Activated T-helper 9 cell treated with anti-CD3 and anti-CD28 coated beads, Interleukin-2, amount 50 U/mL, for 16 hours (primary cell): ENCODE data around the gene PEX16.

Source experiments
- DNase-seq: peaks from one replicate; pipeline ENCODE4 v3.0.0-alpha.2; 2020; ENCODE audit warnings: low read depth

Gene PEX16

DNA sequence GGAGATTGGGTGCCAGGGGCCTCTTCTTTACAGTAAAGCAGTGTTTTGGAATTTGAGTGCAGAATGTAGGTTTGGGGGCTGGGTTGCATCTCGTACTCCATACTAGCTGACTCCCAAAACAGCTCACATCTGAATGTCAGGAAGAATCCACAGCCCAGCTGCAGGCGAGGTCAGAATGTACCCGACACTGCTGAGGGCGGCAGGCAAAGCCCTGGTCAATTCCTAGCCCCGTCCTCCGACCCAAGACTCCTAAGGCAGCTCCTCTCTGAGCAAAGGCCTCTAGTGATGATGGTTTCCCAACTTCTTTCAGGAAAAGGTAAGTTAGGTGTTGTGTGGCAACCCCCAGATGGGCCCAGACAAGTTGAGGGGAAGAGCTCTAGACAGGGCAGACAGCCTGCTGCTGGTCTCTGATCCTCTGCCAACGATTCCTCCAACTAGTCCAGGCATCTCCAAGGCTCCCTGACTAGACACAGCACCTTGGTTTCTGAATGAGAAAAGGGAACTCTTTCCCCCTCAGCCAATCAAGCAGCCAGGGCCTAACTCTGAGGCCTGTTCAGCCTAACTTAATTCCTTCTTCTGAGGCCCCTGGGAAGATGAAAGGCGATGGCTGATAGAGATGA, 13.4 kb upstream of the PEX16 start:
- no peak for DNase-seq

DNA sequence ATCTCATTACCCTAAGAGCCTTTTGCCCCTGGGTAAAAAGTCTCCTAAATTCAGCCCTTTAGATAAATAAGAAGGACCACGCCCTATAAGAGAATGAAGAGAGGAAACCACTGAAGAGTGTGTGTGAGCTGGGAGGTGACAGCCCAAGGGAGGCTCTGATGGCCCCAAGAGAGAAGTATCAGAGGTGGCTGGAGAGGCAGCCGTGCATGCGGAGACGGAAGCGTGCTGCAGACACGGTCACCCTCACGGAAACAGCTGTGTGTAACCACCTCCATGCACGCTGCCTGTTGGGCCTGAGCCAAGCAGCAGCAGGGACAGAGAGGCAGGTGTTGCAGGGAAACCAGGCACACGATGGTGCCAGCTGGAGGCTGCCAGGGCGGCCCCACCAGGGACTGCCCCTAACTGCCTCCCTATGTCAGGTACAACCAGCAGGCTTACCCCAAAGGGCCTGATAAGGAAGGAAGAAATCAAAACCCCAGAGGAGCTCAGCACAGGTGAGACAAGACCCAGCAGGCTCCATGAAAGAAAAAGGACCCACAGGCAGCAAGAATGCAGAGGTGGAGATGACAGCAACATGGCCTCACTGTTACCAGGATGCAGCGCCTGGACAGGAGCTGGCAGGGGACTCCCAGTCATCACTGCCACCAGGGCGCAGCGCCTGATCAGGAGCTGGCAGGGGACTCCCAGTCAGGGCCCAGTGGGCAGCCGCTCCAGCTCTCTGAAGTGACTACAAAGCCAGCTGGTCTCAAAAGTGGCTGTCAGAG, 12.5 kb upstream of the PEX16 start:
- DNase-seq = no peak

DNA sequence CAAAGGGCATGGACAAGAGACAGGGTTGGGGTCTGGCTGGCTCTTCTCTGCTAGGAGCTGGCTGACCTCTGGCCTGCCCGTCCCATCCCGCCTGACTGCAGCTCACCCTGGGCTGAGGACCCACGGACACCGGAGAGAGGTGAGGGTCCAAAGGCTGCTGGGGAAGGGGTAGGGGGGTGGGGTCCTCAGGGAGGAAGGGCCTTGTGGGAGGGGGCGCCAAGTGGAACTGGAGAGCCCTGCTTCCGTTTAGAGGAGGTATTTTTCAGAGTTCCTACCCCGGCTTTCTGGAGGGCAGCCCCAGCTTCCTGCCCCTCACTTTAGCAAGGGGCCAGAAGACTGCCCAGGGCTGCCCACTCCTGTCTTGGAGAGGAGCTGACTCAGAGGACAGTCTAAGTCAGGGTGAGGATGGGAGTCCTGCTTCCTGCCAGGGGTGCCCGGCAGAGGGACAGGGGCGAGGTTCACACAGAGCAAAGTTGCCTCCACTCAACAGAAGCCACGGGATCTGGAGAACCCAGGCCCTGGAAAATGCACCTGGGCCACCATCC, 11.9 kb upstream of the PEX16 start:
- no peak for DNase-seq

DNA sequence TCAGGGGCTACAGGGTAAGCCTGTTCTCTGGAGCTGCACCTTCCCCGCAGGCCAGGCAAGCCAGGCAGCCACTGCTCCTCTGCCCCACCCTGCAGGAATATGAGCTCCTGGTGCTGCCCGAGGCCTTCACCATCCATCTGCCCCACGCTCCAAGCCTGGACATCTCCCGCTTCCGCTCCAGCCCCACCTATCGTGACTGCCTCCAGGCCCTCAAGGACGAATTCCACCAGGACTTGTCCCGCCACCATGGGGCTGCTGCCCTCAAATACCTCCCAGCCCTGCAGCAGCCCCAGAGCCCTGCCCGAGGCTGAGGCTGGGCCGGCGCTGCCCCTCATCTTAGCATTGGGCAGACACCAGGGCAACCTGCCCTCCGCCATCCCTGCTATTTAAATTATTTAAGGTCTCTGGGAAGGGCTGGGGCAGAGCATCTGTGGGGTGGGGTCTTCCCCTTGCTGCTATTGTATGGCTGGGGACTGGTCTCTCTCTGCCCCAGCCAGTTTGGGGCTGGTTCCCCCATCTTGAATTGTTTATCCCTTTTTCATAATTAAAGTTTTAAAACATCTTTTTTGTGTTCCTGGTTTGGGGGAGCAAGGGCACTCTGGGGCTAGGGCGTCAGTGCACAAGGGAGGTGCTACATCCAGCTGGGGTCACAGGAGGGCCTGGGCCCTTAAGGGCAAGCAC, 11.0 kb upstream of the PEX16 start:
- no peak for DNase-seq

DNA sequence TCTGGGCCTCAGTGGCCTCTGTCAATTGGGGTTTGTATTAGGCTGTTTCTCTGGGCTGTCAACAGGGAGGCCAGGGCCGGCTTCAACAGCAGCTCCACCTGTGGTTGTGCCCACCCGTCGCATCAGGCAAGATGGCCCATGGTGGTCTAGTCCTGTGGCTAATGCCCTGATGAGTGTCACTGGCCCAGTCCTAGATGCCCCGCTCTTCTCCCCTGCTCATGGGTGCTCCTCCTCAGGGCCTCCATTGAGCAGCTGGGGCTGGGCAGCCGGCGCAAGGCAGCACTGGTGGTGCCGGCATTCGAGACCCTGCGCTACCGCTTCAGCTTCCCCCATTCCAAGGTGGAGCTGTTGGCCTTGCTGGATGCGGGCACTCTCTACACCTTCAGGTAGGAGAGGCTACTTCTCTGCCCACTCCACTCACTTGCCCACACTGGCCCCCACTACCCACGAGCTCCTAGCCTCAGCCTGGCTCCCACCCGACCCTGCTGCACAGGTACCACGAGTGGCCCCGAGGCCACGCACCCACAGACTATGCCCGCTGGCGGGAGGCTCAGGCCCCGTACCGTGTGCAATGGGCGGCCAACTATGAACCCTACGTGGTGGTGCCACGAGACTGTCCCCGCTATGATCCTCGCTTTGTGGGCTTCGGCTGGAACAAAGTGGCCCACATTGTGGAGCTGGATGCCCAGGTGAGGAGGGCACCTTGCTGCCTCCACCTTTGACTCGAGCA, 10.2 kb upstream of the PEX16 start:
- no peak for DNase-seq

DNA sequence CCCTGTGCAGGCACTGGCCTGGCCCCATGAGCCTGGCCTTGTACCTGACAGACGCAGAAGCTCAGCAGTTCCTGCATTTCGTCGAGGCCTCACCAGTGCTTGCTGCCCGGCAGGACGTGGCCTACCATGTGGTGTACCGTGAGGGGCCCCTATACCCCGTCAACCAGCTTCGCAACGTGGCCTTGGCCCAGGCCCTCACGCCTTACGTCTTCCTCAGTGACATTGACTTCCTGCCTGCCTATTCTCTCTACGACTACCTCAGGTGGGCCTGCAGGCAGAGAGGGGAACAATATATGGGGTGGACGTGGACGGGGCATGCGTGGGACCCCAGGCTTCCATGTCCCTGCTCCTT, 9.6 kb upstream of the PEX16 start:
- DNase-seq = no peak

DNA sequence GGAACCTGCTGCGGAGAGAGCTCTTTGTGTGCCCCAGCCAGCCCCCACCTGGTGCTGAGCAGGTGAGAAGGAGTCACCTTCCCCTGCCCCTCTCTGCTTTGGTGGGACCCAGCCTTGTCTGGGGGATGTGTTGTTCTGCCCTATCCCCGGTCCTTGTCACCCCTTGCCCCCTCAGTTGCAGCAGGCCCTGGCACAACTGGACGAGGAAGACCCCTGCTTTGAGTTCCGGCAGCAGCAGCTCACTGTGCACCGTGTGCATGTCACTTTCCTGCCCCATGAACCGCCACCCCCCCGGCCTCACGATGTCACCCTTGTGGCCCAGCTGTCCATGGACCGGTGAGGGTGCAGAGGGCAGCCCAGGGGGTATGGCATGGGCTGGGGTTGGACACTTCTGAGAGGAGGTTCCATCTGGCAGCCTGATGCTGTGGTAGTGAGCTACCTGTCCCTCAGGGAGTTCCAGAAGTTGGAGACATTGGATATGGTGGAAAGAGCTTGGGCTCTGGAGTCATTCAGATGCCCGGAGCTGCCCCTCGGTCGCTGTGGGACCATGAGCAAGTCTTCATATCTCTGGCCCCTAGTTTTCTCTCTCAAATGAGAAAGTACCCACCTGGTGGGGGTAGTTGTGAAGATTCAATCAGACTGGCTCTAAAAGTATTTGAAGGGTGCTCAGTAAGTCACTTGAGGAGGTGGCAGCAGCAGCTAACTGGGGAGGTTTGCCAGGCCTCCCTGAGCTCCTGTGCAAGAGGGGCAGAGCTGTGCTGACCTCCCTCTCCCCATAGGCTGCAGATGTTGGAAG, 9.1 kb upstream of the PEX16 start:
- DNase-seq = no peak

DNA sequence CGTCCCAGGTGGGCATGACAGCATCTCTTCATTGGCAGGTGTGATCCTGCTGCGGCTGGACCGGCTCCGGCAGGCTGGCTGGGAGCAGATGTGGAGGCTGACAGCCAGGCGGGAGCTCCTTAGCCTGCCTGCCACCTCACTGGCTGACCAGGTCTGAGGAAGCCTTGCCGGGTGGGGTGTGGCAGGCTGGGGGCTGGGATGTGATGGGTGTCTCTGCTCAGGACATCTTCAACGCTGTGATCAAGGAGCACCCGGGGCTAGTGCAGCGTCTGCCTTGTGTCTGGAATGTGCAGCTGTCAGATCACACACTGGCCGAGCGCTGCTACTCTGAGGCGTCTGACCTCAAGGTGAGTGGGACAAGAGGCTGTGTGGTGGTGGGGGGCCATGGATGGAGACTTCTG, 8.3 kb upstream of the PEX16 start:
- no peak for DNase-seq

DNA sequence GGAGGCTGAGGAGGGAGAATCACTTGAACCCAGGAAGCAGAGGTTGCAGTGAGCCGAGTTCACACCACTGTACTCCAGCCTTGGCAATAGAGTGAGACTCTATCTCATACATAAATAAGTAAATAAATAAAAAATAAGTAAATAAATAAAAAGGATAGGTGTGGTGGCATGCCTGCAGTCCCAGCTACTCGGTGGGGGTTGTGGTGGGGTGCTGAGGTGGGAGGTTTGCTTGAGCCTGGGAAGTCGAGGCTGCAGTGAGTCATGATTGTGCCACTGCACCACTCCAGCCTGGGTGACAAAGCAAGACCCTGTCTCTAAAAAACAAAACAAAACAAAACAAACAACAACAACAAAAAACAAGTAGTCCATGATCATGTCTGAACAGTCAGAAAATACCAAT, 7.9 kb upstream of the PEX16 start:
- DNase-seq = no peak

DNA sequence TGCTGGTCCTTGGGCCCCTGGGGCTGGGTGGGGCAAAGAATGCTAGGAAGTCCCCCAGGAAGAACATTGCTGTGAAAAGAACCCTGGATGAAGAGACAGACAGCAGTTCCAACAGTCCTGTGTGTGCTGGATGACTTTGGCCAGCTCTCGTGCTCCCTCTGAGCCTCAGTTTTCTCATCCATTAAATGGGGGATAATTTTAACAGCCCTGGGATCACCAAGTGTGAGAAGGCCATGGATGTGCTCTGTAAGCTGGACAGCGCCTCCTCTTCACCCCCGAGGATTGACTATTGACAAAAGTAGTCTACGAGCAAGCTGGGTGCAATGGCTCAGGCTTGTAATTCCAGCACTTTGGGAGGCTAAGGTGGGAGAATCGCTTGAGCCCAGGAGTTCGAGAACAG, 7.2 kb upstream of the PEX16 start:
- DNase-seq = no peak

DNA sequence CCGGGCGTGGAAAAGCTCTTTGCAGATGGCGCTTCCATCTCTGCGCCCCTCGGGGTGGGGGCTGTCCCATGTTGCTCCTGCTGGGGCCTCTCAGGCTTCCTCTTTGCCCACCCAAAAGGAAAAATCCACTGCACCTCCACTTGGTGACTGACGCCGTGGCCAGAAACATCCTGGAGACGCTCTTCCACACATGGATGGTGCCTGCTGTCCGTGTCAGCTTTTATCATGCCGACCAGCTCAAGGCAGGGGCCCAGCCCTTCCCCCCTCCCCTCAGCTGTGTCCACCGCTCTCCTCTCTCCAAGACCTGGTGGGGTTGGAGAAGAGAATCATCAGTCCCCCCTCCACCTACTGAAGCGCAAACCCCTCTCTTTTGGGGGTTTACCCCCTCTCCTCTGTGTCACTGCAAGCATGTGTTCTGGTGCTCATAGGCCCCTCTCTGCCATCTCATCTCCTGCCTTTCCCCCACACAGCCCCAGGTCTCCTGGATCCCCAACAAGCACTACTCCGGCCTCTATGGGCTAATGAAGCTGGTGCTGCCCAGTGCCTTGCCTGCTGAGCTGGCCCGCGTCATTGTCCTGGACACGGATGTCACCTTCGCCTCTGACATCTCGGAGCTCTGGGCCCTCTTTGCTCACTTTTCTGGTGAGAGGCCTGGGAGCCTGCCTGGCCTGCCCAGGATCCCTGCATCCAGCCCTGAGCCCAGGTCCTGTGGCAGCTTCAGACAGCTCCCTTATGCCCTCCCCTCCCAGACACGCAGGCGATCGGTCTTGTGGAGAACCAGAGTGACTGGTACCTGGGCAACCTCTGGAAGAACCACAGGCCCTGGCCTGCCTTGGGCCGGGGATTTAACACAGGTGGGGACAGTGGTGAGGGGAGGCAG, 6.6 kb upstream of the PEX16 start:
- DNase-seq = no peak

DNA sequence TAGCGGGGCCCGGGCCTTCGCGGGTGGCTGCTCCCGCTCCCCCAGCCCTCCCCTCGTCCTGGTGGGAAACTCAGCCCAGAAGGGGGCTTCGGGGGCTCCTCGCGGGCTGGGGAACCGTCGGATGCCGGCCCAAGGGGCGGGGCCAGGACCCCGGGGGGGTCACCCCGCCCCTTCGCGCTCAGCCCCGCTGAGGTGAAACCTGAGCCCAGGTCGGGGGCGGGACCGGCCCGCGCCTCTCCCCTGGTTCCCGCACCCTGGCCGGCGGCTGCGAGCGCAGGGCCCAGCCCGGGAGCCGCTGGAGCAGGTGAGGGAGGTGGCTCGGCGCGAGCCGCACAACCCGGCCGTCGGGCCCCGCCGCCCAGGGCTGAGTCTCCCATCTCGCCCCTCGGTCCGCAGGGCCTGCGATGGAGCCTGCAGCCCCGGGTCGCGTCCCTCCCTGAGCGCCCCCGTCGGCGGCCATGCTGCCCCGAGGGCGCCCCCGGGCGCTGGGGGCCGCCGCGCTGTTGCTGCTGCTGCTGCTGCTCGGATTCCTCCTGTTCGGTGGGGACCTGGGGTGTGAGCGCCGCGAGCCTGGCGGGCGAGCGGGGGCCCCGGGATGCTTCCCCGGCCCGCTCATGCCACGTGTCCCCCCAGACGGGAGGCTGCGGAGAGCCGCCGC, 4.9 kb upstream of the PEX16 start, which contains the start of gene LARGE2:
LARGE2 (plus strand) TSS at position 232 of the 658 bp plus-strand sequence; CDS start at position 459, 227 bp downstream.
- DNase-seq = no peak

DNA sequence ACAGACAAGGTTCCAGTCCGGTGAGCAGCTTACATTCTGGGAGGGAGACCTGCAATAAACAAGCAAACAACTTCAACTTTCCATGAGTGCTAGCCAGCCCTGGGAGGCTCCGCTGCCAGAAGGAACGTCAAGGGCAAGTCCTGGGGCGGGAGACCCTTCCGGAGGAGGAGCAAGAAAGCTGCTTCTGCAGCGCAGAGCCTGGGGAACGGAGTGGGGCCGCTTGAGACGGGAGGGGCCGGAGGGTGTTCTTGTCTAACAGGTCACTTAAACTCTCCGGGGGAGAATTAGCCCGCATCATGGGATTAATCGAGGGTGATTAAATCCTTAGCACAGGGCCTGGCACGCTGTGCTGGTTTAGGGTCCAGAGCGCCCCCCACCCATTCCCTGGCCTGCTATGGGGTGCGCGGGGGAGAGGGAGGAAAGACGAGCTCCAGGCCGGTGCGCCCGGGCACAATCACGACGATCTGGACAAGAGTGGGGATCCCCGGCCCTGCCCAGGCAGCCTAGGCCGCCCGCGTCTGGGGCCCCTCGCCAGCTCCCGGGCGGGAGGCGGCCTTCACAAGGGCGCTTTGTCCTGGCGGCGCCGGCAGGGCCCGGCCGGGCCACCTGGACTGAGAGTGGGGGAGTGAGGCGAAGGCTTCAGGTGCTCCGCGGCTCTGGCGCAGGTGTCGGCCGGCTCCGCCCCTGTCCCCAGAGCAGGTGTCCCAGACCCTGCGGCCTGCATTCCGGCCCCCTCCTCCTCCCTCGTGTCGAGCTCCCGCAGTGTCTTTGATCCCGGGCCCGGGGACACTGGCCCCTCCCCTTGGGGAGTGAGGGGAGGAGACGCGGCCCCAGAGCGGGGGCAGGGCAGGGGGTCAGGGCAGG, 4.1 kb upstream of the PEX16 start:
- no peak for DNase-seq

DNA sequence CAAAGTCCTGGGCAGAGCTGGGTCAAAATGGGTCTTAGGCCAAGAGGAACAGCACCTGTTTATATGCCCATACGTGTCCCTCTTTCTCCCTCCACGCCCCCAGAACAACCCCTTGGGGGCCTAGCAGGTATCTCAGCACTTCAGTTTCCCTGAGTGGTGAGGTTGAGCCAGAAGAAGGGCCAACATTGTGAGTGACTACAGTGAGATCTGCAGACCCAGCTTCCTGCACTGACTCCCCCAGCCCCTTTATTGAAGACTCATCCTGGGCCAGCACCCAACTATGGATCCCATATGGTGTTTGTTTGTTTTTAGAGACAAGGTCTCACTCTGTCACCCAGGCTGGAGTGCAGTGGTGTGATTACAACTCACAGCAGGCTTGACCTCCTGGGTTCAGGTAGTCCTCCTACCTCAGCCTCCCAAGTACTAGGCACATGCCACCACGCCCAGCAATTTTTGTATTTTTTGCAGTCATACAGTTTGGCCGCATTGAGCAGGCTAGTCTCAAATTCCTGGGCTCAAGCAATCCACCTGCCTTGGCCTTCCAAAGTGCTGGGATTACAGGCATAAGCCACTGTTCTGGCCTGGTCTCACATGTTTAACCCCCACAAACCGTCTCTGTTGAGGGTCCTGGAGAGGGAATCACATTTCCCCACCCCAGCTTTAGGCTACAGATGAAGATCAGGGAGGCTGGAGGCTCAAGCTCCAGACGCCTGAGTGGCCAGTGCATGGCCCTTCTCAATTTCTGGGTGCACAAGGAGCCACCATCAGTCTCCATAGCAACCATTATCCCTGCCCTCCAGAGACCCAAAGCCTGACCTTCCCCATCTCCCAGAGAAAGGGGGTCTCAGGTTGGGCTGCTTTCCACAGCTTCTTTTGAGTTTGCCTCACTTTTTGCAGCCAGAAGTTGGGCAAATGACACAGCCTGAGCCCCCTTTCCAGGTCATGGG, 3.1 kb upstream of the PEX16 start:
- no peak for DNase-seq

DNA sequence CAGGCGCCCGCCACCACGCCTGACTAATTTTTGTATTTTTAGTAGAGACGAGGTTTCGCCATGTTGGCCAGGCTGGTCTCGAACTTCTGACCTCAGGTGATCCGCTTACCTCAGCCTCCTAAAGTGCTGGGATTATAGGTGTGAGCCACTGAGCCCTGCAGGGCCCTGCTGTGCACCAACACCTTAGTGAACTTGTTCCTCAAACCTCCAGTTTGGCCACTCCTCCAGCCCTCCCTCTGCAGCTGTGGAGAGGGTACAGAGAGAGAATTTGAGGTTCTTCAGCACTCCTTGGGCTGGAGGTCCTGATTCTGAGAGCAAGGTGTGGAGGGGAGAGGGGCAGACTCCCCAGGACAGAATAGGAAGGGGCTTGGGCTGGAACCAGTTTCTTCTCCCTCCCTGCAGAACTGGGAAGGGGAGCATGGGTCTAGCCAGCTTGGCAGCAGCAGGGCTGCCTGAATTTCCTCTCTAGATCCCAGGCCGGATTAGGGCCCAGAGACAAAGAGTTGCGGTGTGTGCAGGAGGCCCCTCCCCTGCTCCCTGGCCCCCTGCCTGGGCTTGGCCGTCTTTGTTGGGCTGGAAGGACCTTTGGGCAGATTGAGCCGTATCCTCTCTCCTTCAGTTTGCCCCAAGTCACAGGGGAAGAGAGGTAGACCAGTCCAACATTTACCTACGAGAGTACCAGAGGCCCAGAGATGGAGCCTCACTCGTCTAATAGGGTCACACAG, 2.3 kb upstream of the PEX16 start:
- DNase-seq = no peak

DNA sequence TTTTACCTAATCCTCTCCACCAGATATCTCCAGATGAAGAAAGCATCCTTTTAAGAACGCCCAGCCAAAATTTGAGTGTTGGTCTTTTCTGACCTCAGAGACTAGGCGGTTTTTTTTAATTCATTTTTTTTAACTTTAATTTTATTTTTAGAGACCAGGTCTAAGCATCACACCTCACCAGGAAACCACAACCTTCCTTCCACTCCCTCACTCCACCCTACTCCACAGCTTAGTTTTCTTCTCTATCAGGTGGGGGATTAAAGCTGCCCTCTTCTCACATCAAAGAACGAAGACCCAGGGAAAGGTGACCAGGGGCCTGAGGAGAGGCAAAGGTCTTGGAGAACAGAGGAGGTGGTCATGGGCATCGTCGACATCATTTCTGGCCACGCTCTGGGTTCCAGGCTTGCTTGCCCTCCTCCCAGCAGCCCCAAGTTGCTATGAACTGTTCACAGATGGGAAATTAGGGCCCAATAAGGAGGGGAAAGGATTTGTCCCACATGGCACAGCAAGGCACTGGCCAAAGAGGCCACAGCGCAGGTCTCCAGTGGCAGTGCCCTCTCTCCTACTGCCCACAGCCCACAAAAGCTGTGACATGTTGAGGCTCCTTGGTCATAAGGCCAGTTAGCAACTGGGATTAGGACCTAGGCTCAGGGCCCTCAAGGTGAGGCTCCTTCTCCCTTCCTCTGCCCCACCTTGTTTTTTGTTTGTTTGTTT, 1.4 kb upstream of the PEX16 start:
- no peak for DNase-seq
